GM12875 (cell line): ENCODE measurements around the gene PCDHGC3.

Source experiments
- H3K4me3 ChIP-seq: one replicate; pipeline ENCODE4 v1.5.1; 2011; ENCODE audit warnings: low read depth, low read length, control low read depth
- CTCF ChIP-seq: IDR thresholded peaks from 2 replicates; pipeline ENCODE4 v1.5.1; 2011; ENCODE audit warnings: low read depth, mild to moderate bottlenecking, control low read depth, inconsistent platforms, low read length, moderate library complexity, borderline replicate concordance; ENCODE audit not compliant: insufficient read depth

PCDHGC3 gene

DNA sequence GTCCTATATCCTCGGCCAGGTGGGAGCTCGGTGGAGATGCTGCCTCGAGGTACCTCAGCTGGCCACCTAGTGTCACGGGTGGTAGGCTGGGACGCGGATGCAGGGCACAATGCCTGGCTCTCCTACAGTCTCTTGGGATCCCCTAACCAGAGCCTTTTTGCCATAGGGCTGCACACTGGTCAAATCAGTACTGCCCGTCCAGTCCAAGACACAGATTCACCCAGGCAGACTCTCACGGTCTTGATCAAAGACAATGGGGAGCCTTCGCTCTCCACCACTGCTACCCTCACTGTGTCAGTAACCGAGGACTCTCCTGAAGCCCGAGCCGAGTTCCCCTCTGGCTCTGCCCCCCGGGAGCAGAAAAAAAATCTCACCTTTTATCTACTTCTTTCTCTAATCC is 2.0 kb downstream of the PCDHGC3 start:
- peak overlapping the region; percentile 73 for H3K4me3 ChIP-seq
- TF ChIP-seq CTCF = no peak

DNA sequence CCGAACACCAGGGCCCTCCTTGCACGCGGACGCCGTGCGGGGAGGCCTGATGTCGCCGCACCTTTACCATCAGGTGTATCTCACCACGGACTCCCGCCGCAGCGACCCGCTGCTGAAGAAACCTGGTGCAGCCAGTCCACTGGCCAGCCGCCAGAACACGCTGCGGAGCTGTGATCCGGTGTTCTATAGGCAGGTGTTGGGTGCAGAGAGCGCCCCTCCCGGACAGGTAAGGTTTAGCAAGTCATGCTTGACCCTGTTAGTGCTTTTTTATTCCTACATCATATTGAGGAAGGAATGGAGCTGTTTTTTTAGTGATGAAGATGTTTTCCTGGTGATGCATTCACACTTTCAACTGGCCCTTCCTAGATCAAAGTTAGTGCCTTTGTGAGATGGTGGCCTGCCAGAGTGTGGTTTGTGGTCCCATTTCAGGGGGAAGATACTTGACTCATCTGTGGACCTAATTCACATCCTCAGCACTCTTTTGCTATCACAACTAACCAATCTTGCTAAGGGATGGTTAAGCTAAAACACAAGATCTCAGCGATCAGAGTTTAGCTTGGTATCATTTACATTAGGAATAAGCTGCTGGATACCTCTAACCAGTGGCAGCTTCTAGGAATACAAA is 2.7 kb downstream of the PCDHGC3 start:
- TF ChIP-seq CTCF = peak; percentile 34; the same call in 1 of the 2 replicates
- H3K4me3 ChIP-seq = peak overlapping the region; percentile 11

DNA sequence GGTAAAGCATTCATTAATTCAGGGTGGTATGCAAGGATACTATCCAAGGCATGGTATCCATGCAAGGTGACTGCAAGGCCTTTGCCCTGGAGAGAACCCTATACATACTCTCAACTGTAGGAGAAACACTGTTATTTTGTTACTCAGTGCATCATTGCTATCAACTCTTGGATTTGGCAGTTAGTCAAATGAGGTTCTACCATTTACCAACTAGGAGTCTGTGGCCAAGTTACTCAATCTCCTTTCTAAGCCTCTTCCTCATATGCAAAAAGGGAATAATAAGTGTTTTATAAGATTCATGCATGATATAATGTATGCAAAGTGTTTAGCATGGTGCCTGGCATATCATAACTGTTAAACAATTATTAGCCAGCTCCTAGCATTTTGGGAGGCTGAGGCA is 4.0 kb downstream of the PCDHGC3 start:
- no peak overlapping the region for H3K4me3 ChIP-seq

GRCh38 chr5:141483902-141484301 is 8.1 kb downstream of the PCDHGC3 start:
- no peak overlapping the region for H3K4me3 ChIP-seq
- no peak for TF ChIP-seq CTCF

More for the DNA sequence above, 4.0 kb downstream of the PCDHGC3 start:
- no peak for TF ChIP-seq CTCF

DNA sequence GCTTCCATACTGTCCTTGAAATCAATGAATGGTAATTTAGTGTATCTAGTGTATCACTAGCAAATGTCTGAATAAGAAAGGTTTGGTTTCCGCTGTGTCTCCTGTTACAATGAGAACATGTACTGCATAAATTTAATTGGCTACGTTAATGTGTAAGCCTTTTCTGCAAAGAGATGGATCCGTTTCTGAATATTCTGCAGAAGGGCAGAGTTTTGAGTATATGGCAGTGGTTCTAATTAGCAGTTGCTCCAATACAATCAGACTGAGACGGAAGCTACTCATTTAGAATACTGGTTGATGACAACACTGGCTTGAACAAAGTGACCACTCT is 8.5 kb downstream of the PCDHGC3 start:
- TF ChIP-seq CTCF = no peak
- H3K4me3 ChIP-seq = no peak overlapping the region

GRCh38 chr5:141484641-141485311 is 9.0 kb downstream of the PCDHGC3 start, which contains the start of gene PCDHGC4:
Gene PCDHGC4, plus strand, starts transcription at chr5:141485030. Its CDS starts 144 bp downstream, at chr5:141485174.
- no peak within 1 kb of the TSS for H3K4me3 ChIP-seq

More at GRCh38 chr5:141484641-141485311, 9.0 kb downstream of the PCDHGC3 start, which contains the start of gene PCDHGC4:
- TF ChIP-seq CTCF = no peak
